Smooth muscle cell (in vitro differentiated cells): ENCODE results near the gene GLI3. TPM values are rescaled to one million over a fixed set of nuclear protein-coding genes. Genes with fewer than 3 reads are reported as not detected.
A peak's percentile ranks its signal among the peaks of the same experiment; 100 is the strongest.

Experiments
- DNase-seq: peaks from one replicate; lab custom pipeline; 2025; ENCODE audit not compliant: unreplicated experiment; lab: John Stamatoyannopoulos, UW
- H2AFZ ChIP-seq: fragments of 200-600 bp; sonication (generic); 2 replicates; pipeline ENCODE4 v1.6.0; 2016; ENCODE audit warnings: antibody characterized with exemption, low read depth, mild to moderate bottlenecking
- H3F3A ChIP-seq: fragments of 200-600 bp; sonication (generic); 2 replicates; pipeline ENCODE4 v1.6.0; 2017; ENCODE audit warnings: antibody characterized with exemption, low read depth
- H3K27ac ChIP-seq: fragments of 200-600 bp; sonication (generic); 2 replicates; pipeline ENCODE4 v1.5.1; 2016; ENCODE audit warnings: low read depth, mild to moderate bottlenecking
- H3K27me3 ChIP-seq: fragments of 200-600 bp; sonication (generic); 2 replicates; pipeline ENCODE4 v1.6.1; 2016; ENCODE audit warnings: low read depth, mild to moderate bottlenecking
- H3K36me3 ChIP-seq: fragments of 200-600 bp; sonication (generic); 2 replicates; pipeline ENCODE4 v1.5.1; 2016; ENCODE audit warnings: low read depth
- H3K4me1 ChIP-seq: fragments of 200-600 bp; sonication (generic); 2 replicates; pipeline ENCODE4 v1.5.1; 2016; ENCODE audit warnings: low read depth
- H3K4me2 ChIP-seq: fragments of 200-600 bp; sonication (generic); 2 replicates; pipeline ENCODE4 v1.6.0; 2016; ENCODE audit warnings: mild to moderate bottlenecking
- H3K4me3 ChIP-seq: fragments of 200-600 bp; sonication (generic); 2 replicates; pipeline ENCODE4 v1.5.1; 2016; ENCODE audit warnings: mild to moderate bottlenecking
- H3K79me2 ChIP-seq: fragments of 200-600 bp; sonication (generic); 2 replicates; pipeline ENCODE4 v1.6.0; 2016; ENCODE audit warnings: low read depth, mild to moderate bottlenecking
- H3K9ac ChIP-seq: fragments of 200-600 bp; sonication (generic); 2 replicates; pipeline ENCODE4 v1.6.0; 2016; ENCODE audit warnings: low read depth
- H3K9me3 ChIP-seq: fragments of 200-600 bp; sonication (generic); replicated peaks from 2 replicates; pipeline ENCODE4 v1.5.1; 2016; ENCODE audit warnings: low read depth
- H4K20me1 ChIP-seq: fragments of 200-600 bp; sonication (generic); 2 replicates; pipeline ENCODE4 v1.6.0; 2016; ENCODE audit warnings: low read depth
- WGBS: methylation state at CpG from one replicate; pipeline ENCODE4 v1.1.7; 2016; ENCODE audit warnings: low lambda C conversion rate; 5-methylcytosine and 5-hydroxymethylcytosine counted together
- polyA plus RNA-seq: library from polyadenylated mRNA; unstranded; fragments of >200 nt; fragmentation: Nextera tagmentation; extraction: Ambion mirVana; gene quantifications from 2 replicates; pipeline ENCODE4 v1.2.1, GENCODE V29; 2016
- total RNA-seq: library from RNA; depleted of rRNA; stranded (reverse); fragments of >200 nt; gene quantifications from 2 replicates; pipeline ENCODE4 v1.2.3, GENCODE V29; 2014
- TF ChIP-seq, protein P1 (sequence below): fragments of 200-600 bp; sonication (generic); IDR thresholded peaks from 2 replicates; pipeline ENCODE4 v1.5.1; 2017; ENCODE audit warnings: borderline replicate concordance, mild to moderate bottlenecking, antibody characterized with exemption; ENCODE audit not compliant: insufficient read depth, poor library complexity, severe bottlenecking

GLI3 gene
- total and polyA plus RNA-seq, 2 experiments from 2014 or later: 31.1 to 70.4 TPM

DNA sequence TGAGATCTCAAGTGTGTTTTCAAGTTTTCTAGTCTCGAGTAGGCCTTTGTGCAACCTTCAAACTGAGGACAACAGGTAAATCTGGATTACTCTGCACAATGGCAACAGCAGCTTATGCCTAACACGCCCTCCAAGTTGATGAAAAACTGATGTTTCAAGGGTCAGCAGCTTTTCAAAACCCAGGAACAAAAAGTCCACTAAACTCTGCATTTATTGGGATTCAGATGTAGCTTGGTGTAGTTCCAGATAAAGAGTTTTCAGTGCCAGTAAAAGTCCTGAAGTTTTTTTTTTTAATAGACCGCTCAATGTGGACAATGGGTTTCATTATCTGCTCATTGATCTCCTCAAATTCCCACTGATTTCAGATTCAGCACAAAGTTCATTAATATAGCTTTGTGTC is 259.3 kb downstream of the GLI3 start:
- H3K36me3 ChIP-seq: no peaks in the 10 kb centered on the region
- H4K20me1 ChIP-seq: peaks cover 45% of the 10 kb centered on the region
- H3K9ac ChIP-seq: no peak overlapping the region
- H3K79me2 ChIP-seq: peaks cover 6% of the 10 kb centered on the region
- H3K4me1 ChIP-seq: peaks cover 7% of the 10 kb centered on the region
- H3K27ac ChIP-seq: no peak overlapping the region
- no peak overlapping the region for H3K4me3 ChIP-seq
- H3K27me3 ChIP-seq: no peaks in the 10 kb centered on the region
- peaks cover 12% of the 10 kb centered on the region for H3F3A ChIP-seq
- no peak overlapping the region for H2AFZ ChIP-seq
- H3K4me2 ChIP-seq: no peak overlapping the region
- WGBS: 97% methylated on average over 3 of the region's 3 CpGs
- TF ChIP-seq, protein P1, sequence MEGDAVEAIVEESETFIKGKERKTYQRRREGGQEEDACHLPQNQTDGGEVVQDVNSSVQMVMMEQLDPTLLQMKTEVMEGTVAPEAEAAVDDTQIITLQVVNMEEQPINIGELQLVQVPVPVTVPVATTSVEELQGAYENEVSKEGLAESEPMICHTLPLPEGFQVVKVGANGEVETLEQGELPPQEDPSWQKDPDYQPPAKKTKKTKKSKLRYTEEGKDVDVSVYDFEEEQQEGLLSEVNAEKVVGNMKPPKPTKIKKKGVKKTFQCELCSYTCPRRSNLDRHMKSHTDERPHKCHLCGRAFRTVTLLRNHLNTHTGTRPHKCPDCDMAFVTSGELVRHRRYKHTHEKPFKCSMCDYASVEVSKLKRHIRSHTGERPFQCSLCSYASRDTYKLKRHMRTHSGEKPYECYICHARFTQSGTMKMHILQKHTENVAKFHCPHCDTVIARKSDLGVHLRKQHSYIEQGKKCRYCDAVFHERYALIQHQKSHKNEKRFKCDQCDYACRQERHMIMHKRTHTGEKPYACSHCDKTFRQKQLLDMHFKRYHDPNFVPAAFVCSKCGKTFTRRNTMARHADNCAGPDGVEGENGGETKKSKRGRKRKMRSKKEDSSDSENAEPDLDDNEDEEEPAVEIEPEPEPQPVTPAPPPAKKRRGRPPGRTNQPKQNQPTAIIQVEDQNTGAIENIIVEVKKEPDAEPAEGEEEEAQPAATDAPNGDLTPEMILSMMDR: no peak
- no peaks in the 10 kb centered on the region for H3K9me3 ChIP-seq
- DNase-seq: no peak

- peaks cover 7% of the 10 kb centered on the region for H3K4me1 ChIP-seq
- peaks cover 41% of the 10 kb centered on the region for H4K20me1 ChIP-seq
- peaks cover 6% of the 10 kb centered on the region for H3K79me2 ChIP-seq
- H3F3A ChIP-seq: peaks cover 12% of the 10 kb centered on the region
- no peak for DNase-seq
- no peaks in the 10 kb centered on the region for H3K9me3 ChIP-seq
- TF ChIP-seq, protein P1: peak; percentile 63
- no peak overlapping the region for H2AFZ ChIP-seq
- WGBS: 65% methylated on average over 9 of the region's 9 CpGs
- H3K4me2 ChIP-seq: no peak overlapping the region
- no peak overlapping the region for H3K4me3 ChIP-seq
- no peak overlapping the region for H3K9ac ChIP-seq
- H3K27me3 ChIP-seq: no peaks in the 10 kb centered on the region
- H3K36me3 ChIP-seq: no peaks in the 10 kb centered on the region
- H3K27ac ChIP-seq: no peak overlapping the region
Observed at GRCh38 chr7:41977151-41977651, 259.8 kb downstream of the GLI3 start.

- Histone ChIP-seq H2AFZ (no peak overlapping the region), H4K20me1 (peaks cover 33% of the 10 kb centered on the region), H3F3A (peaks cover 15% of the 10 kb centered on the region), H3K9ac (no peak overlapping the region), H3K79me2 (peaks cover 6% of the 10 kb centered on the region), H3K4me3 (no peak overlapping the region), H3K27me3 (no peaks in the 10 kb centered on the region), H3K4me2 (no peak overlapping the region), H3K9me3 (no peaks in the 10 kb centered on the region), H3K36me3 (no peaks in the 10 kb centered on the region), H3K4me1 (peaks cover 7% of the 10 kb centered on the region), H3K27ac (no peak overlapping the region)
- 93% methylated on average over 2 of the region's 2 CpGs for WGBS
- DNase-seq: no peak
- TF ChIP-seq, protein P1: no peak
Observed at GRCh38 chr7:41976411-41976810, 260.6 kb downstream of the GLI3 start.

DNA sequence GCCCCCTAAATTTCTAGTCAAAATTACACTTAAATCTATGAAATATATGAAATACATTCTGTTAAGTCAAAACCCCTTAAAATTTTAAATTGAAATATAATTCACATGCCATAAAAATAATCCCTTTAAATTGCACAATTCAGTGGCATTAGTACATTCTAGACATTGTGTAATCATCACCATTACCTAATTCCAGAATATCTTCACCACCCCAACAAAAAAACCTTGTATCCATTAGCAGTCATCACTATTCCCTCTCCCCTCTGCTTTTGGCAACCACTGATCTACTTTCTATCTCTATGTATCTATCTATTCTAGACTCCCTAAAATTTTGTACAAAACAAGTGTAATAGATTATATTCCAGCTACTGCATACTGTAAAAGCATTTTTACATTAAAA is 261.2 kb downstream of the GLI3 start:
- H3K4me3 ChIP-seq: no peak overlapping the region
- no peaks in the 10 kb centered on the region for H3K27me3 ChIP-seq
- H3F3A ChIP-seq: peaks cover 15% of the 10 kb centered on the region
- no peak overlapping the region for H3K27ac ChIP-seq
- no peak overlapping the region for H3K4me2 ChIP-seq
- H3K9me3 ChIP-seq: no peaks in the 10 kb centered on the region
- H3K79me2 ChIP-seq: peaks cover 6% of the 10 kb centered on the region
- H3K36me3 ChIP-seq: no peaks in the 10 kb centered on the region
- peaks cover 7% of the 10 kb centered on the region for H3K4me1 ChIP-seq
- H2AFZ ChIP-seq: no peak overlapping the region
- H3K9ac ChIP-seq: no peak overlapping the region
- H4K20me1 ChIP-seq: peaks cover 28% of the 10 kb centered on the region
- TF ChIP-seq, protein P1: no peak
- DNase-seq: no peak
